HEK293 (cell line): ENCODE measurements around the gene SH2D4B.

Source experiments
- CTCF ChIA-PET: fragments of 350-600 bp; formaldehyde crosslinking; extraction: SDS; loops from one replicate; lab custom pipeline; 2021; ENCODE audit warnings: antibody characterized with exemption; lab: Yijun Ruan, JAX
- POLR2A ChIA-PET: fragments of 300-600 bp; formaldehyde crosslinking; extraction: SDS; loops from one replicate; lab custom pipeline; 2020; ENCODE audit warnings: antibody characterized with exemption, inconsistent platforms; lab: Yijun Ruan, JAX
- H3K27ac ChIP-seq: fragments of 200-500 bp; sonication (Bioruptor generic); 2 replicates; pipeline ENCODE4 v1.5.1; 2014; ENCODE audit warnings: low read depth, low read length, control low read depth, inconsistent platforms; ENCODE audit errors: extremely low read depth
- H3K36me3 ChIP-seq, 2 experiments: fragments of 200-500 bp in 1 of 2; sonication (Bioruptor generic) in 1 of 2; 1 replicate in 1 of 2; 2 replicates in 1 of 2; pipeline ENCODE4 v1.5.1; 2014 to 2017; ENCODE audit warnings: inconsistent platforms in 2 of 2, low read length in 2 of 2; ENCODE audit not compliant: control insufficient read depth in 2 of 2, insufficient read depth in 1 of 2
- H3K4me1 ChIP-seq: fragments of 200-500 bp; sonication (Bioruptor generic); 2 replicates; pipeline ENCODE4 v1.5.1; 2014; ENCODE audit warnings: mild to moderate bottlenecking, low read length, inconsistent platforms; ENCODE audit not compliant: control insufficient read depth, insufficient read depth
- H3K4me3 ChIP-seq: 2 replicates; pipeline ENCODE4 v1.5.1; 2011; ENCODE audit warnings: low read depth, mild to moderate bottlenecking, control low read depth, low read length, moderate library complexity
- H3K9me3 ChIP-seq: fragments of 200-500 bp; sonication (Bioruptor generic); 2 replicates; pipeline ENCODE4 v1.5.1; 2014; ENCODE audit warnings: low read depth, low read length, inconsistent platforms; ENCODE audit not compliant: control insufficient read depth, insufficient read depth
- GLI2 ChIP-seq: fragments of 450-650 bp; formaldehyde crosslinking; IDR thresholded peaks from 2 replicates; pipeline ENCODE4; 2017; ENCODE audit warnings: missing biosample characterization, missing genetic modification characterization, low read depth, borderline replicate concordance
- IKZF3 ChIP-seq: fragments of 450-650 bp; IDR thresholded peaks from 2 replicates; pipeline ENCODE4 v1.5.0; 2018; ENCODE audit warnings: missing biosample characterization, mild to moderate bottlenecking, missing genetic modification characterization, moderate library complexity
- SCRT1 ChIP-seq: fragments of 450-650 bp; formaldehyde crosslinking; IDR thresholded peaks from 2 replicates; pipeline ENCODE4 v1.5.1; 2016; ENCODE audit warnings: missing biosample characterization, missing genetic modification characterization, borderline replicate concordance
- ZNF10 ChIP-seq: fragments of 450-650 bp; formaldehyde crosslinking; IDR thresholded peaks from 2 replicates; pipeline ENCODE4 v1.5.1; 2017; ENCODE audit warnings: missing biosample characterization, missing genetic modification characterization
- ZNF114 ChIP-seq: fragments of 450-650 bp; formaldehyde crosslinking; IDR thresholded peaks from 2 replicates; pipeline ENCODE4 v1.5.0; 2017; ENCODE audit warnings: missing biosample characterization, missing genetic modification characterization
- ZNF155 ChIP-seq: fragments of 450-650 bp; formaldehyde crosslinking; IDR thresholded peaks from 2 replicates; pipeline ENCODE4 v1.5.1; 2016; ENCODE audit warnings: missing biosample characterization, missing genetic modification characterization
- ZNF16 ChIP-seq: fragments of 450-650 bp; formaldehyde crosslinking; IDR thresholded peaks from 2 replicates; pipeline ENCODE4 v1.5.1; 2016; ENCODE audit warnings: low read depth, missing biosample characterization, missing genetic modification characterization
- ZNF2 ChIP-seq: fragments of 450-650 bp; formaldehyde crosslinking; IDR thresholded peaks from 2 replicates; pipeline ENCODE4 v1.5.1; 2016; ENCODE audit warnings: missing biosample characterization, missing genetic modification characterization
- ZNF292 ChIP-seq: fragments of 450-650 bp; formaldehyde crosslinking; IDR thresholded peaks from 2 replicates; pipeline ENCODE4 v1.5.1; 2016; ENCODE audit warnings: low read depth, missing biosample characterization, missing genetic modification characterization, borderline replicate concordance
- ZNF341 ChIP-seq: fragments of 450-650 bp; formaldehyde crosslinking; IDR thresholded peaks from 2 replicates; pipeline ENCODE4; 2016; ENCODE audit warnings: low read depth, missing biosample characterization, missing genetic modification characterization
- ZNF366 ChIP-seq: fragments of 450-650 bp; formaldehyde crosslinking; conservative IDR thresholded peaks from 2 replicates; pipeline ENCODE4 v1.5.1; 2016; ENCODE audit warnings: missing biosample characterization, missing genetic modification characterization
- ZNF48 ChIP-seq: fragments of 450-650 bp; formaldehyde crosslinking; IDR thresholded peaks from 2 replicates; pipeline ENCODE4 v1.5.1; 2016; ENCODE audit warnings: missing biosample characterization, missing genetic modification characterization
- ZNF621 ChIP-seq: fragments of 450-650 bp; formaldehyde crosslinking; IDR thresholded peaks from 2 replicates; pipeline ENCODE4 v1.5.1; 2017; ENCODE audit warnings: missing biosample characterization, missing genetic modification characterization
- ZNF677 ChIP-seq: fragments of 450-650 bp; IDR thresholded peaks from 2 replicates; pipeline ENCODE4 v1.5.0; 2018; ENCODE audit warnings: missing biosample characterization, mild to moderate bottlenecking, missing genetic modification characterization, moderate library complexity
- ZNF791 ChIP-seq: fragments of 450-650 bp; formaldehyde crosslinking; IDR thresholded peaks from 2 replicates; pipeline ENCODE4 v1.5.1; 2016; ENCODE audit warnings: missing biosample characterization, missing genetic modification characterization
- ZNF830 ChIP-seq: fragments of 450-650 bp; IDR thresholded peaks from 2 replicates; pipeline ENCODE4 v1.5.0; 2018; ENCODE audit warnings: missing biosample characterization, missing genetic modification characterization, low read depth, mild to moderate bottlenecking, moderate library complexity
- ZSCAN16 ChIP-seq: fragments of 450-650 bp; formaldehyde crosslinking; IDR thresholded peaks from 2 replicates; pipeline ENCODE4 v1.5.1; 2016; ENCODE audit warnings: missing biosample characterization, missing genetic modification characterization
- TF ChIP-seq, protein P1 (sequence below): fragments of 450-650 bp; formaldehyde crosslinking; IDR thresholded peaks from 2 replicates; pipeline ENCODE4 v1.5.1; 2016; ENCODE audit warnings: missing biosample characterization, missing genetic modification characterization
- TF ChIP-seq, protein P2 (sequence below): fragments of 450-650 bp; formaldehyde crosslinking; IDR thresholded peaks from 2 replicates; pipeline ENCODE4 v1.5.1; 2016; ENCODE audit warnings: missing biosample characterization, missing genetic modification characterization, borderline replicate concordance
- TF ChIP-seq, protein P3 (sequence below): fragments of 450-650 bp; formaldehyde crosslinking; IDR thresholded peaks from 2 replicates; pipeline ENCODE4 v1.5.1; 2016; ENCODE audit warnings: missing biosample characterization, missing genetic modification characterization
- TF ChIP-seq, protein P4 (sequence below): fragments of 450-650 bp; formaldehyde crosslinking; IDR thresholded peaks from 2 replicates; pipeline ENCODE4 v1.5.1; 2016; ENCODE audit warnings: missing biosample characterization, missing genetic modification characterization

The SH2D4B gene

DNA sequence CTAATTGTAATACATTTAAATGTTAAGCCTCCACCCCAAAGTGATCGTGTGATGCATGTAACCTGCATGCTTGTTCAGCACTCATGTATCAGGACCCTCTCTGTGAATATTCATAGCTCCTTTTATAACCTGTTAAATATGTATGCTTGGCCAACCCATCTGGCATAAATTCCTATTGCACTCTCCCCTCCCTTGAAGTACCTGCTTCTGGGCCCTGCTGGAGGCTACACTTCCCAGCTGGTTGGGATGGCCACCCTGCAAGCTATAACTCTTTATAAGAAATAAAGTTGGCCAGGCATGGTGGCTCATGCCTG is 149.7 kb downstream of the SH2D4B start:
- Histone ChIP-seq H3K4me1 (no peaks in the 10 kb centered on the region), H3K4me3 (no peak overlapping the region), H3K27ac (no peak overlapping the region), H3K9me3 (no peaks in the 10 kb centered on the region), H3K36me3 (no peaks in the 10 kb centered on the region)
- POLR2A ChIA-PET: no interaction called here
- TF ChIP-seq ZNF155 (tag by site-specific recombination) (no peak), GLI2 (tag by site-specific recombination) (no peak), ZNF791 (tag by site-specific recombination) (no peak), ZNF292 (tag by site-specific recombination) (no peak), IKZF3 (tag by site-specific recombination) (no peak), ZNF16 (tag by site-specific recombination) (no peak), ZNF10 (tag by site-specific recombination) (no peak)
- TF ChIP-seq, protein P1, sequence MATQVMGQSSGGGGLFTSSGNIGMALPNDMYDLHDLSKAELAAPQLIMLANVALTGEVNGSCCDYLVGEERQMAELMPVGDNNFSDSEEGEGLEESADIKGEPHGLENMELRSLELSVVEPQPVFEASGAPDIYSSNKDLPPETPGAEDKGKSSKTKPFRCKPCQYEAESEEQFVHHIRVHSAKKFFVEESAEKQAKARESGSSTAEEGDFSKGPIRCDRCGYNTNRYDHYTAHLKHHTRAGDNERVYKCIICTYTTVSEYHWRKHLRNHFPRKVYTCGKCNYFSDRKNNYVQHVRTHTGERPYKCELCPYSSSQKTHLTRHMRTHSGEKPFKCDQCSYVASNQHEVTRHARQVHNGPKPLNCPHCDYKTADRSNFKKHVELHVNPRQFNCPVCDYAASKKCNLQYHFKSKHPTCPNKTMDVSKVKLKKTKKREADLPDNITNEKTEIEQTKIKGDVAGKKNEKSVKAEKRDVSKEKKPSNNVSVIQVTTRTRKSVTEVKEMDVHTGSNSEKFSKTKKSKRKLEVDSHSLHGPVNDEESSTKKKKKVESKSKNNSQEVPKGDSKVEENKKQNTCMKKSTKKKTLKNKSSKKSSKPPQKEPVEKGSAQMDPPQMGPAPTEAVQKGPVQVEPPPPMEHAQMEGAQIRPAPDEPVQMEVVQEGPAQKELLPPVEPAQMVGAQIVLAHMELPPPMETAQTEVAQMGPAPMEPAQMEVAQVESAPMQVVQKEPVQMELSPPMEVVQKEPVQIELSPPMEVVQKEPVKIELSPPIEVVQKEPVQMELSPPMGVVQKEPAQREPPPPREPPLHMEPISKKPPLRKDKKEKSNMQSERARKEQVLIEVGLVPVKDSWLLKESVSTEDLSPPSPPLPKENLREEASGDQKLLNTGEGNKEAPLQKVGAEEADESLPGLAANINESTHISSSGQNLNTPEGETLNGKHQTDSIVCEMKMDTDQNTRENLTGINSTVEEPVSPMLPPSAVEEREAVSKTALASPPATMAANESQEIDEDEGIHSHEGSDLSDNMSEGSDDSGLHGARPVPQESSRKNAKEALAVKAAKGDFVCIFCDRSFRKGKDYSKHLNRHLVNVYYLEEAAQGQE (tag by site-specific recombination): no peak
- TF ChIP-seq, all 188 proteins: peak for 0
- CTCF ChIA-PET: interaction anchor here (0.6 to 1.0 kb wide), 3 partner anchors 12 to 492 kb away, joined by 3 to 5 read pairs (median 3); no protein-coding TSS in a partner anchor

DNA sequence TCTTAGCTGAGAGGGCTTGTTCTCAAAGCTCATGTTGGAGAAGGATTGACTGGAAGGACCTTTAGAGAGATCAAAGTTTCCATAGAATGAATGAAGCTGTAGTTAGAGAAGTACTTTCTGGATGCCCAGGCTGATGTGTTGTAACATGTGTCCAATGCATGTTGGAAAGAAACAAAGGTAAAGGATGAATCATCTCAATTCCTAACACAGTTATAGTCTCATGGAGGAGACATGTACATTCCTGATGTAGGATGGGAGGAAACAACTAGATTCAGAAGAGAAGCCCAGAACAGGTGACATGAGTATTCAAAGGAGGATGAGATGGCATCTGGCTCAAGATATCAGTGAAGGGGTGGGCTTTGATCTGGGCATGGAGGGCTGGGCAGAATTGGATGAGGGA is 152.7 kb downstream of the SH2D4B start:
- H3K4me3 ChIP-seq: no peak overlapping the region
- POLR2A ChIA-PET: no interaction called here
- no peaks in the 10 kb centered on the region for H3K4me1 ChIP-seq
- CTCF ChIA-PET: interaction anchor here (3.3 kb wide), 1 partner anchor 26 kb away, joined by 11 read pairs; no protein-coding TSS in a partner anchor
- no peaks in the 10 kb centered on the region for H3K9me3 ChIP-seq
- no peak overlapping the region for H3K27ac ChIP-seq
- TF ChIP-seq, protein P2, sequence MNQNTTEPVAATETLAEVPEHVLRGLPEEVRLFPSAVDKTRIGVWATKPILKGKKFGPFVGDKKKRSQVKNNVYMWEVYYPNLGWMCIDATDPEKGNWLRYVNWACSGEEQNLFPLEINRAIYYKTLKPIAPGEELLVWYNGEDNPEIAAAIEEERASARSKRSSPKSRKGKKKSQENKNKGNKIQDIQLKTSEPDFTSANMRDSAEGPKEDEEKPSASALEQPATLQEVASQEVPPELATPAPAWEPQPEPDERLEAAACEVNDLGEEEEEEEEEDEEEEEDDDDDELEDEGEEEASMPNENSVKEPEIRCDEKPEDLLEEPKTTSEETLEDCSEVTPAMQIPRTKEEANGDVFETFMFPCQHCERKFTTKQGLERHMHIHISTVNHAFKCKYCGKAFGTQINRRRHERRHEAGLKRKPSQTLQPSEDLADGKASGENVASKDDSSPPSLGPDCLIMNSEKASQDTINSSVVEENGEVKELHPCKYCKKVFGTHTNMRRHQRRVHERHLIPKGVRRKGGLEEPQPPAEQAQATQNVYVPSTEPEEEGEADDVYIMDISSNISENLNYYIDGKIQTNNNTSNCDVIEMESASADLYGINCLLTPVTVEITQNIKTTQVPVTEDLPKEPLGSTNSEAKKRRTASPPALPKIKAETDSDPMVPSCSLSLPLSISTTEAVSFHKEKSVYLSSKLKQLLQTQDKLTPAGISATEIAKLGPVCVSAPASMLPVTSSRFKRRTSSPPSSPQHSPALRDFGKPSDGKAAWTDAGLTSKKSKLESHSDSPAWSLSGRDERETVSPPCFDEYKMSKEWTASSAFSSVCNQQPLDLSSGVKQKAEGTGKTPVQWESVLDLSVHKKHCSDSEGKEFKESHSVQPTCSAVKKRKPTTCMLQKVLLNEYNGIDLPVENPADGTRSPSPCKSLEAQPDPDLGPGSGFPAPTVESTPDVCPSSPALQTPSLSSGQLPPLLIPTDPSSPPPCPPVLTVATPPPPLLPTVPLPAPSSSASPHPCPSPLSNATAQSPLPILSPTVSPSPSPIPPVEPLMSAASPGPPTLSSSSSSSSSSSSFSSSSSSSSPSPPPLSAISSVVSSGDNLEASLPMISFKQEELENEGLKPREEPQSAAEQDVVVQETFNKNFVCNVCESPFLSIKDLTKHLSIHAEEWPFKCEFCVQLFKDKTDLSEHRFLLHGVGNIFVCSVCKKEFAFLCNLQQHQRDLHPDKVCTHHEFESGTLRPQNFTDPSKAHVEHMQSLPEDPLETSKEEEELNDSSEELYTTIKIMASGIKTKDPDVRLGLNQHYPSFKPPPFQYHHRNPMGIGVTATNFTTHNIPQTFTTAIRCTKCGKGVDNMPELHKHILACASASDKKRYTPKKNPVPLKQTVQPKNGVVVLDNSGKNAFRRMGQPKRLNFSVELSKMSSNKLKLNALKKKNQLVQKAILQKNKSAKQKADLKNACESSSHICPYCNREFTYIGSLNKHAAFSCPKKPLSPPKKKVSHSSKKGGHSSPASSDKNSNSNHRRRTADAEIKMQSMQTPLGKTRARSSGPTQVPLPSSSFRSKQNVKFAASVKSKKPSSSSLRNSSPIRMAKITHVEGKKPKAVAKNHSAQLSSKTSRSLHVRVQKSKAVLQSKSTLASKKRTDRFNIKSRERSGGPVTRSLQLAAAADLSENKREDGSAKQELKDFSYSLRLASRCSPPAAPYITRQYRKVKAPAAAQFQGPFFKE (tag by site-specific recombination): no peak
- TF ChIP-seq ZNF677 (tag by site-specific recombination) (no peak), ZNF830 (tag by site-specific recombination) (no peak), ZNF366 (tag by site-specific recombination) (no peak), ZNF2 (no peak), ZSCAN16 (tag by site-specific recombination) (no peak), ZNF114 (tag by site-specific recombination) (no peak), SCRT1 (tag by site-specific recombination) (no peak), ZNF48 (tag by site-specific recombination) (no peak), ZNF341 (tag by site-specific recombination) (no peak), ZNF621 (tag by site-specific recombination) (no peak)
- TF ChIP-seq, protein P3, sequence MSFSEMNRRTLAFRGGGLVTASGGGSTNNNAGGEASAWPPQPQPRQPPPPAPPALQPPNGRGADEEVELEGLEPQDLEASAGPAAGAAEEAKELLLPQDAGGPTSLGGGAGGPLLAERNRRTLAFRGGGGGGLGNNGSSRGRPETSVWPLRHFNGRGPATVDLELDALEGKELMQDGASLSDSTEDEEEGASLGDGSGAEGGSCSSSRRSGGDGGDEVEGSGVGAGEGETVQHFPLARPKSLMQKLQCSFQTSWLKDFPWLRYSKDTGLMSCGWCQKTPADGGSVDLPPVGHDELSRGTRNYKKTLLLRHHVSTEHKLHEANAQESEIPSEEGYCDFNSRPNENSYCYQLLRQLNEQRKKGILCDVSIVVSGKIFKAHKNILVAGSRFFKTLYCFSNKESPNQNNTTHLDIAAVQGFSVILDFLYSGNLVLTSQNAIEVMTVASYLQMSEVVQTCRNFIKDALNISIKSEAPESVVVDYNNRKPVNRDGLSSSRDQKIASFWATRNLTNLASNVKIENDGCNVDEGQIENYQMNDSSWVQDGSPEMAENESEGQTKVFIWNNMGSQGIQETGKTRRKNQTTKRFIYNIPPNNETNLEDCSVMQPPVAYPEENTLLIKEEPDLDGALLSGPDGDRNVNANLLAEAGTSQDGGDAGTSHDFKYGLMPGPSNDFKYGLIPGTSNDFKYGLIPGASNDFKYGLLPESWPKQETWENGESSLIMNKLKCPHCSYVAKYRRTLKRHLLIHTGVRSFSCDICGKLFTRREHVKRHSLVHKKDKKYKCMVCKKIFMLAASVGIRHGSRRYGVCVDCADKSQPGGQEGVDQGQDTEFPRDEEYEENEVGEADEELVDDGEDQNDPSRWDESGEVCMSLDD: no peak
- TF ChIP-seq, protein P4, sequence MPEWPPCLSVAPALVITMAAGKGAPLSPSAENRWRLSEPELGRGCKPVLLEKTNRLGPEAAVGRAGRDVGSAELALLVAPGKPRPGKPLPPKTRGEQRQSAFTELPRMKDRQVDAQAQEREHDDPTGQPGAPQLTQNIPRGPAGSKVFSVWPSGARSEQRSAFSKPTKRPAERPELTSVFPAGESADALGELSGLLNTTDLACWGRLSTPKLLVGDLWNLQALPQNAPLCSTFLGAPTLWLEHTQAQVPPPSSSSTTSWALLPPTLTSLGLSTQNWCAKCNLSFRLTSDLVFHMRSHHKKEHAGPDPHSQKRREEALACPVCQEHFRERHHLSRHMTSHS (tag by site-specific recombination): no peak
- no peaks in the 10 kb centered on the region for H3K36me3 ChIP-seq
